ENCODE measurements around the gene MVB12A. TPM values are rescaled to one million over a fixed set of nuclear protein-coding genes. Genes with fewer than 3 reads are reported as not detected.

Gene MVB12A
- total and polyA plus RNA-seq, 10 of the 15 experiments (the other 5 are each of a cell fraction or from before 2014, with no cell fraction given), result 1.2 to 47.6 (median 26.3) TPM

DNA sequence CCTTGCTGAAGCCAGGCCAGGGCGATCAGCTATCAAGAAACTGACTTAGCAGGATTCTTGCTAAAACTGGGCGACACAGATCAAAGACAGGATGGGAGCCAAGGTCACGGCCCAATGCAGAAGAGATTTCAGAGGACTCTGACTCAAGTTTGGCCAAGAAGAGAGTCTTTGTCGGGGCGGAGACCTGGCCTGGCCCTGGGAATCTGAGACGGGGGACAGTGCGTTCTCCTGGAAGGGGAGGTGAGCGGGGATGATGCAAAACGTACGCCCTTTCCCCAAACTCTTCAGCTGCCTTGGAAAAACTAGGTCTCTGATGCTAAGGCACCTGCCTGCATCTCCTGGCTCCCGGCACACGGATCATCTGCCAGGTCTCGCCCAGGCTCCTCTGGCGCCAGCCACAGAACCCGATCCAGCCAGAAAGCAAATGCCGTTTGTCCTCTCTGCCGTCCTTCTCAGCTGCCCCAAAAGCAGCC is 9.8 kb downstream of the MVB12A start:
- H3K9ac ChIP-seq (ENCODE audit: control insufficient read depth, insufficient read depth, low read length), result no peak overlapping the region
- in situ Hi-C loops (cut with MboI) (no loop called here), intact Hi-C loops (cut with micrococcal nuclease; ENCODE audit: unreplicated experiment) (no loop called here)
- no peaks in the 10 kb centered on the region for H4K20me1 ChIP-seq (ENCODE audit: control insufficient read depth, insufficient read depth)
- no peak overlapping the region for H3K4me2 ChIP-seq (ENCODE audit: control insufficient read depth, insufficient read depth)
- no peak for ATAC-seq
- H3K9me3 ChIP-seq (replicated peaks; ENCODE audit: control insufficient read depth, insufficient read depth, low read length), result no peaks in the 10 kb centered on the region
- SMC1A ChIA-PET (ENCODE audit: uncharacterized antibody, unreplicated experiment), result no interaction called here
- H3K27me3 ChIP-seq (replicated peaks in 1 of 2; ENCODE audit: control insufficient read depth in 2 of 2, insufficient read depth in 2 of 2, low read length in 1 of 2), result no peaks in the 10 kb centered on the region
- no TSS peak for BruUV-seq (replicated peaks)
- FAIRE-seq, result no peak
- no peak overlapping the region for H3K4me3 ChIP-seq
- RAD21 ChIA-PET (ENCODE audit: unreplicated experiment), result interaction anchor here (0.7 kb wide), 1 partner anchor 621 kb away, joined by 3 read pairs; no protein-coding TSS in a partner anchor
- no peak overlapping the region for H2AFZ ChIP-seq (ENCODE audit: control insufficient read depth, low read depth, low read length)
- no peak for DNase-seq (ENCODE audit: low read depth, low spot score)
- H3K4me1 ChIP-seq (ENCODE audit: control insufficient read depth, insufficient read depth, low read length), result 0 out of 2 replicates have a peak, but pooled peaks cover 1% of the 10 kb centered on the region
- 84% methylated on average over 17 of the region's 17 CpGs for WGBS (ENCODE audit: insufficient coverage, insufficient replicate concordance, low lambda C conversion rate, missing lambda C conversion rate)
- no peaks in the 10 kb centered on the region for H3K36me3 ChIP-seq (ENCODE audit: control insufficient read depth in 2 of 2, insufficient read depth in 2 of 2, low read length in 1 of 2)
- POLR2A ChIA-PET, result interaction anchor here (0.5 to 1.2 kb wide), 3 partner anchors 10 to 71 kb away, joined by 3 to 5 read pairs (median 3); no protein-coding TSS in a partner anchor
- no peak for TF ChIP-seq BACH1 (IDR thresholded peaks at IDR 0.05; ENCODE audit: borderline replicate concordance)
- TF ChIP-seq ZZZ3 (IDR thresholded peaks at IDR 0.05; ENCODE audit: control insufficient read depth, insufficient read length, low read depth), result no peak
- no peak for TF ChIP-seq SMAD5 (IDR thresholded peaks at IDR 0.05; ENCODE audit: low read depth)
- no peak for TF ChIP-seq CUX1 (IDR thresholded peaks at IDR 0.05; ENCODE audit: insufficient replicate concordance, low read depth, low read length)
- TF ChIP-seq, protein P1, sequence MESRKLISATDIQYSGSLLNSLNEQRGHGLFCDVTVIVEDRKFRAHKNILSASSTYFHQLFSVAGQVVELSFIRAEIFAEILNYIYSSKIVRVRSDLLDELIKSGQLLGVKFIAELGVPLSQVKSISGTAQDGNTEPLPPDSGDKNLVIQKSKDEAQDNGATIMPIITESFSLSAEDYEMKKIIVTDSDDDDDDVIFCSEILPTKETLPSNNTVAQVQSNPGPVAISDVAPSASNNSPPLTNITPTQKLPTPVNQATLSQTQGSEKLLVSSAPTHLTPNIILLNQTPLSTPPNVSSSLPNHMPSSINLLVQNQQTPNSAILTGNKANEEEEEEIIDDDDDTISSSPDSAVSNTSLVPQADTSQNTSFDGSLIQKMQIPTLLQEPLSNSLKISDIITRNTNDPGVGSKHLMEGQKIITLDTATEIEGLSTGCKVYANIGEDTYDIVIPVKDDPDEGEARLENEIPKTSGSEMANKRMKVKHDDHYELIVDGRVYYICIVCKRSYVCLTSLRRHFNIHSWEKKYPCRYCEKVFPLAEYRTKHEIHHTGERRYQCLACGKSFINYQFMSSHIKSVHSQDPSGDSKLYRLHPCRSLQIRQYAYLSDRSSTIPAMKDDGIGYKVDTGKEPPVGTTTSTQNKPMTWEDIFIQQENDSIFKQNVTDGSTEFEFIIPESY (IDR thresholded peaks at IDR 0.05), result no peak
- TF ChIP-seq RAD21 (IDR thresholded peaks at IDR 0.05; ENCODE audit: insufficient read depth, low read depth, low read length), result no peak
- CTCF ChIA-PET, result interaction anchor here (0.9 to 1.6 kb wide), 2 partner anchors 10 to 36 kb away, joined by 3 read pairs; partner anchors contain the start of gene MVB12A
- no peaks in the 10 kb centered on the region for H3K79me2 ChIP-seq (ENCODE audit: control insufficient read depth, insufficient read depth, low read length)
- H3K27ac ChIP-seq (ENCODE audit: control insufficient read depth, insufficient read depth), result no peak overlapping the region
